NCI-H2196 (cell line): ENCODE data around the gene TUT1.
"Not testable (repeated sequence)": the region's sequence is repeated elsewhere in the genome, so short reads cannot be mapped to it uniquely, and the experiment has no call there.

Source experiments
- DNase-seq: peaks from one replicate; lab custom pipeline; 2025; ENCODE audit not compliant: unreplicated experiment; lab: John Stamatoyannopoulos, UW

Gene TUT1

GRCh38 chr11:62556875-62557631 lies 34.3 kb downstream of the TUT1 start:
- DNase-seq = no peak

DNA sequence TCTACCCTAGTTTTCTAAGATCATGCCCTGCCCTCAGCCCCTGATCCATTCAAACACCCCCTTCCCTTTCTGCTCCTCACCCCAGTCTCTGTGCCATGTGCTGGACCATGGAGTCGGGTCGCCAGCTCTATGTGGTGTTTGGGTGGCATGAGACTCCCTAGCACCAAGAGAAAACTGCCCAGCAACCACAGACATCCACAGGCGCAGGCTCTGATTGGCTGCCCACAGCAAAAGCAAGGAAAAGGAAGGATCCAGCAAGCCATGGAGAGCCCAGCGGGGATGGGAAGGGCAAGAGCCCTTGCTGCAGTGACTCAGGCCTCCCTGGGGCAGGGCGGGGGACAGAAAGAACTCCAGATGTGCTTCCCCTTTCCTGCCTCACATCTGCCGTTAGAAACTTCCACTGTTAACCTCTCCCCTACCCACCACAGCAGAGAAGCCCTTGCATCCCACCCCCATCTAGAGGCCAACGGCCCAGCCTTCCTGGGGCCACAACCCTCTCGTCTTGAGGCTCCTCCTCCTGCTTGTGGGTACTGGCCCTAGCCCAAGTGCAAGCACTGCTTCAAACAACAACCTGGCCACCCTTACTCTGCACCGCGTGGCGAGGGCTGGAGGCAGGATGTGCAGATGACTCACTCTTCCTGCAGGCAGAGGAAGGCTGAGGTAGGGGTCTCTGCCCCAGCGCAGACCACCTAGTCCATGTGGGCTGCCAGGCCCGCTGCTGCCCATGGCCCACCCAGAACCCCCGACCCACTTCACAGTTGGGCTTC lies 35.0 kb downstream of the TUT1 start:
- DNase-seq = peak; percentile 87

- peak; percentile 30 for DNase-seq
Measured at GRCh38 chr11:62555464-62556107, 35.7 kb downstream of the TUT1 start.

DNA sequence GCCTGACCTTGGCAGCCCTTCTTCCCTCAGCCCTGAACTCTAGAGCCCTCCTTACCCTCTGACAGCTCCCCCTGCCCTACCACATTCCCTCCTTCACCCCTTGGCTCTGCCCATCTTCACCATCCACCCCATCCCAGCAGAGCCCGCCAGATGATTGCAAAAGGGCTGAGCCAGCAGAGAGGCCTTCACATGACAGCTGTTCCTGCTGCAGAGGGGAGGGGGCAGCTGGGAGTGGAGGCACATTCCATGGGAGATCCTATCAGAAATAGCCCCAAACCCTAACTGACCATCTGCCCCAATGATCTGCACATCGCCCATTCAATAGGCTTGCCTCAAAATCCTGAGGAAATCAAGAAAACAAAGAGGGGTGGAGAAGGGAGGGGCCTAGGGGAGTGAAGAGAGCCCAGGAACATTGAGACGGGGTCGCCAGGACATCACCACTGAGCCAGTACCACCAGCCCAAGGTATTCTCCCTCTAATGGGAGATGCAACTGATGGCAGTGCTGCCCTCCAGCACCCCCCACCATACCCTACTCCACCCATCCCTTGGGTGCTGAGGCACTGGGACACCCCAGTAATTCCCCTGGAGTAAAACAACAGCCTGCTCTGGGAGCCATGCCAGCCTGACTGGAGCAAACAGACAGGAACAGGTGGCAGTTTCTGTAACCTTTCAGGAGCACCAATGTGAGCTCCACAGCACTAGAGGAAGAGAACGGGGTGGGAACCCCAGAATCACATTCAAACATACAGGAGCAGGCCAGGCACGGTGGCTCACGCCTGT lies 36.7 kb downstream of the TUT1 start:
- DNase-seq = peak; percentile 51

GRCh38 chr11:62553839-62554361 lies 37.4 kb downstream of the TUT1 start:
- DNase-seq = no peak

- DNase-seq = no peak
Measured at GRCh38 chr11:62553080-62553838, 38.1 kb downstream of the TUT1 start.

GRCh38 chr11:62552485-62553079 lies 38.7 kb downstream of the TUT1 start:
- no peak for DNase-seq

DNA sequence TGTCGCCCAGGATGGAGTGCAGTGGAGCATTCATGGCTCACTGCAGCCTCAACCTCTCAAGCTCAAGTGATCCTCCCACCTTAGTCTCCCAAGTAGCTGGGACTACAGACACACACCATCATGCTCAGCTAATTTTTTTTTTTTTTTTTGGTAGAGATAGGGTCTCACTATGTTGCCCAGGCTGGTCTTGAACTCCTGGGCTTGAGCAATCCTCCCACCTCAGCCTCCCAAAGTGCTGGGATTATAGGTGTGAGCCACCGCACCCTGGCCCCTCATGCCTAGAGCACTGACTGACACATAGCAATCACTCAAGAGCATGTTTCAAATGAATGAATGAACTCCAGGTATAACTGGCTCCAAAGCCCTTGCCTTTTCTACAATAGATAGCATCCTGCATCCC lies 40.8 kb downstream of the TUT1 start:
- DNase-seq = not testable (repeated sequence)

GRCh38 chr11:62548545-62549335 lies 42.6 kb downstream of the TUT1 start:
- DNase-seq = no peak

DNA sequence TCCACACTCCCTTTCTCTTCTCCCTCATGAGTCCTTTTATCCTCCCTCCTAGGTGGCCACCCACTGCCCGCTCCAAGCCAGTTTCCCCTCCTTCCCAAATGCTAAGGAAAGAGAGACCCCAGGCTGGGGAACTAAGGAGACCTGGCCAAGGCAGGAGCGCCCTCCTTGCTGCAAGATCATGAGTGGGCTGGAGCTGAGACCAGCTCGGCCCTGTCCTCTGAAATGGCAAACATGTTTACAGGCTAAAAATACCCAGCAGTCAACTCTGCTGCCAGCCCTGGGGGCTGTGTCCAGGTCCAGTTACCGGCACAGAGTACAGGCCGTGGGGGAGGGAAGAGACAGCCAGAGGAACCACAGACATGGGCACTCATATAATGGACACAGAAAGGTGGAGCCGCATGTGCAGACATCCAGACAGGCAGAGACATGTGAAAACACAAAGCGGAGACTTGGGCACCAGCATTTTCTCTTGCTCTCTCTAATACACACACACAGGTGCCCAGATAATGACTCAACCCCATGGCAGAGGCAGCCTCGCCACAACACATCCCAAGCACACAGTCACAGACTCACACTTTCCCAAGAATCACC lies 43.5 kb downstream of the TUT1 start:
- no peak for DNase-seq

- DNase-seq = no peak
Measured at GRCh38 chr11:62546929-62547625, 44.2 kb downstream of the TUT1 start.

GRCh38 chr11:62546244-62546928 lies 44.9 kb downstream of the TUT1 start, which contains the start of gene AHNAK:
TSS of gene AHNAK (minus strand) at chr11:62546806. CDS start at chr11:62536098, 10,708 bp downstream.
- DNase-seq = no peak

DNA sequence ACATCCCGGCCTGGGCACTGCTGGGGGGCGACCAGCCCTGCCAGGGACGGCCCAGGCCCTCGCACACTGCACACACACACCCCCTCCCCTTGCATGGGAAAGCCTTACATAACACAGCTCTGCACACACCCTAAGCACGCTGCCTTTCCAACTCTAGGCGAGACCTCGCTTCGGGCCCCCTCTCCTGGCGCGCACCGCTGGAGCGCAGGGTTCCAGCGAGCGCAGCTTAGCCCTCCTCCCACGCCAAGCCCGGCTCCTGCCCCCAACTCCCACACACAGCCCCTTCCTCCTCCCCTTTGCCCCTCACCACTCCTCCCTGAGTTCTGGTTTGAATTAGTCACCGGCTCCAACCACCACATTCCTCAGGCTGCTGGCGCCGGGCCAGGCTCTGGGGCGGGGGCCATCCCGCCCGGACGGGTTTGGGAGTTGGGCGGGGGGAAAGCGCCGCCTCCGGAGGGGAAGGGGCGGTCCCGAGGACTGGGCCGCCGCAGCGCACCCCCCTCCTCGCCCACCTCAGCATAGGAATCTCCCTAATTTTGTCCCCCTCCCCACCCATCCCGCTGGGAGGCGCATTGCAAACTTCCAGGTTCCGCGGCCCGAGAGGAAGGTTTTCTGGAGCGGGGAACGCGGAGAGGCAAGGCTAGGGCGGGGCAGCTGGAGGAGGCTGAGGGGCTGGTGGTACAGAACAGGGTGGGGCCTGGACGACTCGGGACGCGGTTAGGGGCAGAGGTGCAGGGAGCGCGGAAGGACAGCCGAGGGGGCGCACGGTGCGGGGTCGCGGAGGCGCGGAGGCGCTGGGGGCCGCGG lies 45.7 kb downstream of the TUT1 start:
- DNase-seq = peak; percentile 20

GRCh38 chr11:62544581-62545436 lies 46.5 kb downstream of the TUT1 start:
- DNase-seq = no peak

GRCh38 chr11:62543680-62544444 lies 47.5 kb downstream of the TUT1 start:
- no peak for DNase-seq
